Measurements from ENCODE around the gene ARV1.

Gene ARV1

GRCh38 chr1:230950404-230950803 lies 28.5 kb upstream of the ARV1 start:
- TF ChIP-seq CTCF (IDR thresholded peaks at IDR 0.05; ENCODE audit: unreplicated experiment in 3 of 3) = no peak
- Mint-ChIP-seq H3K9me3 (no peaks in the 10 kb centered on the region), H3K27me3 (ENCODE audit: low read depth) (no peaks in the 10 kb centered on the region), H3K4me3 (no peak overlapping the region), H3K27ac (no peak overlapping the region), H3K36me3 (ENCODE audit: low read depth) (peaks cover under 1% of the 10 kb centered on the region), H3K4me1 (peaks cover 5% of the 10 kb centered on the region)

GRCh38 chr1:230957580-230957989 lies 21.3 kb upstream of the ARV1 start:
- H3K4me1 Mint-ChIP-seq = no peaks in the 10 kb centered on the region
- no peaks in the 10 kb centered on the region for H3K27me3 Mint-ChIP-seq (ENCODE audit: low read depth)
- peaks cover 13% of the 10 kb centered on the region for H3K36me3 Mint-ChIP-seq (ENCODE audit: low read depth)
- no peak overlapping the region for H3K27ac Mint-ChIP-seq
- no peak for TF ChIP-seq CTCF (IDR thresholded peaks at IDR 0.05; ENCODE audit: unreplicated experiment in 3 of 3)
- H3K9me3 Mint-ChIP-seq = no peaks in the 10 kb centered on the region
- H3K4me3 Mint-ChIP-seq = no peak overlapping the region

GRCh38 chr1:230958370-230958769 lies 20.5 kb upstream of the ARV1 start:
- H3K36me3 Mint-ChIP-seq (ENCODE audit: low read depth) = peaks cover 13% of the 10 kb centered on the region
- H3K4me1 Mint-ChIP-seq = no peaks in the 10 kb centered on the region
- TF ChIP-seq CTCF (IDR thresholded peaks at IDR 0.05; ENCODE audit: unreplicated experiment in 3 of 3) = no peak
- no peak overlapping the region for H3K4me3 Mint-ChIP-seq
- no peak overlapping the region for H3K27ac Mint-ChIP-seq
- H3K9me3 Mint-ChIP-seq = no peaks in the 10 kb centered on the region
- no peaks in the 10 kb centered on the region for H3K27me3 Mint-ChIP-seq (ENCODE audit: low read depth)

- Mint-ChIP-seq H3K36me3 (ENCODE audit: low read depth) (peaks cover 5% of the 10 kb centered on the region), H3K9me3 (no peaks in the 10 kb centered on the region), H3K4me1 (peaks cover 10% of the 10 kb centered on the region), H3K27me3 (ENCODE audit: low read depth) (no peaks in the 10 kb centered on the region), H3K4me3 (no peak overlapping the region), H3K27ac (no peak overlapping the region)
- no peak for TF ChIP-seq CTCF (IDR thresholded peaks at IDR 0.05; ENCODE audit: unreplicated experiment in 3 of 3)
Observed at GRCh38 chr1:230964896-230965295, 14.0 kb upstream of the ARV1 start.

GRCh38 chr1:230965535-230965934 lies 13.4 kb upstream of the ARV1 start:
- H3K27ac Mint-ChIP-seq = no peak overlapping the region
- no peak for TF ChIP-seq CTCF (IDR thresholded peaks at IDR 0.05; ENCODE audit: unreplicated experiment in 3 of 3)
- no peak overlapping the region for H3K4me3 Mint-ChIP-seq

GRCh38 chr1:230966358-230966873 lies 12.5 kb upstream of the ARV1 start:
- TF ChIP-seq CTCF (IDR thresholded peaks at IDR 0.05; ENCODE audit: unreplicated experiment in 3 of 3) = no peak
- Mint-ChIP-seq H3K9me3 (no peaks in the 10 kb centered on the region), H3K27ac (no peak overlapping the region), H3K4me1 (peaks cover 10% of the 10 kb centered on the region), H3K27me3 (ENCODE audit: low read depth) (no peaks in the 10 kb centered on the region), H3K4me3 (no peak overlapping the region), H3K36me3 (ENCODE audit: low read depth) (no peaks in the 10 kb centered on the region)

More at GRCh38 chr1:230965535-230965934, 13.4 kb upstream of the ARV1 start:
- Mint-ChIP-seq H3K36me3 (ENCODE audit: low read depth) (peaks cover 2% of the 10 kb centered on the region), H3K9me3 (no peaks in the 10 kb centered on the region), H3K4me1 (peaks cover 10% of the 10 kb centered on the region), H3K27me3 (ENCODE audit: low read depth) (no peaks in the 10 kb centered on the region)
